HG03175 (cell line): ENCODE measurements around the gene CYB561.

Experiments
- ATAC-seq: cut with Tn5 transposase; IDR thresholded peaks from one replicate; pipeline ENCODE4 v1.9.1; 2021; ENCODE audit warnings: mild to moderate bottlenecking, moderate library complexity; ENCODE audit not compliant: unreplicated experiment

The CYB561 gene

DNA sequence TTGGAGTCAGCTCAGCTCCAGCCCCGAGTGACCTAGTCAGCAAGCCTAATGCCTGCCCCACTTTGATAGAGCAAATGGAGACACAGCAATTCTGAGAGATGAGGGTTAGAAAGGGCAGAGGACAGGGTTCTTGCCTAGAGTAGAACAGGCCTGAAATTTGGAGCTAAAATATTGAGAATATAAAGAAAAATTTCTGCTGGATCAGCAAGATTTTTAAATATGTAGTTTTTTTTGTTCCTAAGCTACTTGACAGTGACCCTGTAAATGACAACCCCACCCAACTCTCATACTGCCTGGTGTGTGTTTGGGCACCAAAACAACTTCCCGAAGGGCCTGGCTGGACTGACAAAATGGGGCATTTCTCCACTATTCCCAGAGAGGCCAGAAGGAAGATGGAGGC, 26.7 kb downstream of the CYB561 start:
- no peak for ATAC-seq

DNA sequence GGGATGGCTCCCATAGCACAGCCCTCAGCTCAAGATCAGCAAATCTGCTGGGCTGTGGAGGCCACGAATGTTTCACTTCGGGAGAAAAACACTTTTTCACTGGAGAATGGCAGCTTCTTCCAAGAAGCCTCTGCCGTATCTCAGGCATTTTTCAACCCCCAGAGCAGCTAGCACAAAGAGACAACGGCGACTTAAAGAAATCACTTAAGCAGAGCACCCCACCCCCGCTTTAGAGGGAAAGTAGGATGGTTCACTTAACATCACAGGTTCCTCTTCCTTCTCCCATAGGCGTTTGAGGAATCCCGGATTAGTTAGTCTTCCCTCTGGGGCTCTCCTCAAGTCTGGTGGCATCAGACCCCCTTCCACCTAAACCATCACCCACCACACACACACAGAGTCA, 27.6 kb downstream of the CYB561 start:
- ATAC-seq, result no peak

DNA sequence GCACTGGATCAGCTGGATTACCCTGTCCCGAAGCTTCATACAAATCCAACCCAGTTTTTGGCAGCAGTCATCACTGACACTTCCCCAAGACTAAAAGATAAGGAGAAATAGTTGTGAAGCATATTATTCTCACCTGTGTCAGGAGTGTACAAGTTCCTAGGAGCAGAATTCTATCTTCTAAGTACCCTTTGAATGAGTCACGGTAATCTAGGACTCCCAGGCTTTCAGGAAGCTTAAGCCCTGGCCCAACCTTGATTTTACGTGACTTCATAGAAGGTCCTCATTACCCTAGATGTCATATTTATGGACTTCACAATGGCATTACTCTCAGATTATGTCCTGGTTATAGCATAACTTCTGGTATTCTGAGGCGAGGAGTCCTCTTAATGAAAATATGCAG, 31.9 kb downstream of the CYB561 start:
- ATAC-seq, result no peak

DNA sequence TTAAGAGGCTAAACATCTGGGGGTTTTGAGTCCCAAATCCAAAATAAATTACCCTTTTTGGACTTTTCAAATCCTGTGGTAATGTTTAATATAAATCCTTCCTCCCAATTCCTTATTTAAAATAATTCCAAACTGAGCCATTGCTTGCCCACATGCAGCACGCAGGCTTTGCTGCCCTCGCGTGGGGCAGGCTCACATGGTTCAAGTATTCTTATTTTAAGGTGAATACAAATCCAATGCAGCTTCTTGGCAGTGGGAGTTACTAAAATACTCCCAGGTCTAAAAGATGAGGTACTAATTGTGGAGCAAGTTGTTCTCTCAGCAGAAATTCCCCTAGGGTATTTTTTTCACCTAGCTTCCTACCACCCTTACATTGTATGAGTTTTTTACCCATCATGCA, 33.0 kb downstream of the CYB561 start:
- ATAC-seq, result no peak

DNA sequence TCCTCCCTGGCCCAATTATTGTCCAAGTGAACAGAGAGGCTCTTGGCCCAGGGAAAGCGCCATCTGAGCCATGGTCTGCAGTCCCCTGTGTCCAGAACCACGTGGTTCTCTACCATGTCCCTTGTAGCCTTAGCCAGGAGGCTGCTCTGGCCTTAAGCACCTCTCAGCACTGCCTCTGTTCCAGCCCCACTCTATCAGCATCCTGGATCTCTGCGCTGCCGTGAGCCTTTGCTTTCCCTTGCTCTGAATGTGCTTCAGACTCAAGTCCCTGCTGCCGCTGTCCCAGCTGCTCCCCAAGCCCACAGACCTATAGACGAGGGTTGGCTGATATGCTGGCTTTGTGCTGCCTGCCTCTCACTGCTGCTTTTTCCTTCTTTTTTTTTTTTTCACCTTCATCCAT, 33.9 kb downstream of the CYB561 start:
- ATAC-seq, result no peak

DNA sequence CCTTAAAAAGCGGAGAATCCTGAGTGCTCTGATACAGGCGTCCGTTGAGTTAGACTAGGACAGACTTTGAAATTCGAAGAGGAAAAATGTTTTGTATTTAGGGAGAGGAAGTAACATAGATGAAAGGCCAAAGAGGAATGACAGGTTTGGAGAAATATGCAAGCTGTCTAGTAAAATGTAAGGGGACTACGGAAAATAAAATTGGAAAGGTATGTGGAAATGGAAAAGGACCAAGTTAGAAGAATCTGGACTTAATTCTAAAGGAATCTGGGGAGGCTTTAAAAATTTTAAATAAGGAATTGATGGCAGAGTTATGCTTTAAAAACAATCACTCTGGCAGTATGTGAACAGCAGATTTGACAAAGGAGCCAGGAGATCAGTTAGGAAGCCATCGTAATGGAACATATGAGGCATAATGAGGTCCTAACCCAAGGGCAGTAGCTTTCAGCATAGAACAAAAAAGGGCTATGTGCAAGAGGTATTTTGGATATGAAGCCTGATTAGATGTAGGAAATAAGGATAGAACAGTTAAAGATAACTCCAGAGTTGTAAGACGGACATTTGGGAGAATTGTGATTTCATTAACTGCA, 38.3 kb downstream of the CYB561 start:
- no peak for ATAC-seq

DNA sequence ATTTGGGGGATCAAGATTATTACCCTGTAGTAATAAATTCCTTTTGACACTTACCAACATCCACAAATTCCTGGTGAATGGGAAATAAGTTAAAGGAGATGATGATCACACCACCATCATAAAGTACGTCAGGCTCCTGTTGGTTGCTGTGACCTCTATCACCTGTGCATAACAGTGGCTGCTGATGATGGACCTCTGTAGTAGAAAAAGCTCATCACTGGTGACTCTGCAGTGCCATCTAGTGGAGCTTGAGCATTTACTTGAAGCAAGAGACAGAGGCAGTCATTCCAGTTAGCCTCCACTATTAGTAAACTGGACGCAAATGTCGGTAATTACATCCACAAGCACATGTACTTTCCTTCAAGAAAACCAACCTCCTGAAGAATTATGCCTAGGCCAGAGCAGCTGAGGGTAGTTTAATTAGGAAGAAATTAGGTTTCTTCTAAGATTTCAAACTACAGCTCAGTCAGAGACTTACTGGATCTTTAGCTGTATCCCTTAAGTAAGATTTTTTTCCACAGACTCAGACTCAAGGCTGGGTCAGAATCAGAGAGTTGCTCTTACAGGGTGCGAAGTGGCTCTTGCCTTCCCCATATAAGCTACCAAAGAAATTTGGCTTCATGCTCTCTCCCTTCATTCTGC, 39.3 kb downstream of the CYB561 start:
- ATAC-seq, result peak; percentile 93

DNA sequence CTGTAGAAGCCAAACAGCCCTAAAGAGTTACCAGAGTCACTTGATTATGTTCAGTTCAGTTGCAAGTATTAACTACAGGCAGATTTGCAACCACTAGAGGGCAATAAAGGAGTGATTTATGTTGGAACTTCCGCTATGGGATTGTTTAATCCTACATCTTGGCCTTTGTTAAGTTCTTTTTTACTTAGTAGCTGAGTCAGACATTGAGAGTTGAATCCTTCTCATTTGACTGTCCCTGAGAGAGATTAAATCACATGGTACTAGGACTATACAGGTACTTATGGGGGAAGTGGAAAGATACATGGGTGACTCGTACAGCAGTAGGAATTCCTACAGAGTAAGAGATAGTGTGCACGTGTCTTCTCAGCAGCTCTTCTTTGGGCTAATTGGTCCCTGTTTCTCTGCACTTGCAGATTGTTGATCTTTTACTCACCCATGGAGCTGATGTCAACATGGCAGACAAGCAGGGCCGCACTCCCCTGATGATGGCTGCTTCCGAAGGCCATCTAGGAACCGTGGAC, 40.3 kb downstream of the CYB561 start:
- ATAC-seq, result no peak

DNA sequence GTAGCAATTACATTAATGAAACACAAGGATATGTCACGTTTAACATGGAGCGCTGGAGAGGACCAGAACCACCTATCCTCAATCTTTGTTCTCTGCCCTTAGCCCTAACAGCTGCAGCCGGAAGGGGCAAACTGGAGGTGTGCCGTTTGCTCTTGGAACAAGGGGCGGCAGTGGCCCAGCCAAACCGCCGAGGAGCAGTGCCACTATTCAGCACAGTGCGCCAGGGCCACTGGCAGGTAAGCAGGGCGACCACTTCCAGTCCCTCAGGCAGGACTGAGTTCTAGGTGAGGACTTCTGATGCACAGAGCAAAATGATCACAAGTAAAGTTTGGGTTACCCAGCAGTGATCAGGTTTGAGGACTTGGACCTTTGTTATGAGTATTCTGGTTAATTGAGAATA, 41.1 kb downstream of the CYB561 start:
- ATAC-seq, result no peak

DNA sequence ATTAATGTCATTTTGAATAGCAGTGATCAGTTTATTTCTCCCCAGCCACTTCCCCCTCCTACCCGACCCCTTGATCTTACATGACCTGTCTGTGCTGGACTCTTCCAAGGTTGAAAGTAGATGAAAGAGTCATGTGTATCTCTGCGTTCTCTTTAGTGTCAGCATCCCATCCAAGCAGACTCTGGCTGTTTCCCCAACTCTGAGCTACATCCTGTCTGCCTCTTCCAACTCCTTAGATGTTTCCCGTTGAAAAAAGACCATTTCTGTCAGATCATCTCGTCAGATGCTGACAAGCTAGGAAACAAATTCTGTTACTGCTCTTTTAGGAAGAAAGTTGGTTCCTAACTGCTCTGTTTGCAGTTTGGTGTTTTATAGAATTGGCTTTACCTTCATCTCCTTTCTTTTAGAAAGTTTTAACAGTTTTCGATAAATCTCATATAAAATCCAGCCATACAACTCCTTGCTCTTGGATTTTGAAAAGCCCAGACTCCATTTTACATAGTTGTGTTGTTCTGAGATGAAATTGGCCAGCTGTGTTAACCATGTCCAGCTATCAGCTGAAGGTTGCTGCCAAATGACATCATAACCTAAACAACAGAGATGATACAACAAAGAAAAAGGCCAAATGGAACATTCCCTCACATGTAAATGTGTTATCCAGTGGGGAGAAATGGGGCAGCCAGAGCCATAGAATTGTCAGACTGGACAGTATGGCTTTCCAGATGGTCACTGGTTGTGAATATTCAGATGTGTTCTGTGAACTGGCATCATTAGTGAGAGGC, 43.5 kb downstream of the CYB561 start:
- ATAC-seq, result no peak

DNA sequence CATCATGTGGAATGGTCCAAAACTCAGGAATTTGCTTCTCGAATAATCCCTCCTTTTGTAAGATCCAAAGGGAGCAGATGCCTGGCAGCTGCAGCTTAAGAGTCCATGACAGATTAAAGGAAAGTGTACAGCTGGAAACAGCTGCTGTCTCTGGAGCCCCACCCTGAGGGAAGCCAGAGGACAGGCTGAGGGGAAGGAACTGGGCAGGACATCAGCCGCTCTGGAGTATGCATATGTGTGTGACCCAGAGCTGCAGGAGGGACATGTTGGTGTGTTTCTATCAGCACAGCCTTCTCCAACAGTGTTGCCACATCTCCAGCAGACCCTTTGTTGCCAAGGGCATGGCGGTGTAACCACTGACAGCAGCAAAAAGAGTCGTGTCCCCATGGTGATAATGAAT, 46.2 kb downstream of the CYB561 start:
- no peak for ATAC-seq

DNA sequence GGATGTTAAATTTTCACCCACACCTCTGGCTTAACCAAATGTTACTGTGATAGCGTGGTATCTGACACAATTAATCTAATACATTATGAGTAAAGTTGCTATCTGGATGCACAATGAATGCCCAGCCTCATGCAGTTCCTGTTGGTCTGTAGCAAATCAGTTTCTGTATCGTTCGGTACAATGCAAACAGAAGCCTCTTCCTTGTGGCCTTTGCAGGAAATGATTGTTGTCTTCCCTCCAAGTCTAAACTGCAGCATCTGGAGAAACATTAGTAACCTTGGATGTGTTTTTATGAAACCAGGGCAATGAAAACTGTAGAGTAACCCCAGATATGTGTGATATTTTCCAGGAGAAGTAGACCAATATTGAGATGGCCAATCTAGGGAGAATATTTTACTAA, 46.8 kb downstream of the CYB561 start:
- ATAC-seq, result no peak

DNA sequence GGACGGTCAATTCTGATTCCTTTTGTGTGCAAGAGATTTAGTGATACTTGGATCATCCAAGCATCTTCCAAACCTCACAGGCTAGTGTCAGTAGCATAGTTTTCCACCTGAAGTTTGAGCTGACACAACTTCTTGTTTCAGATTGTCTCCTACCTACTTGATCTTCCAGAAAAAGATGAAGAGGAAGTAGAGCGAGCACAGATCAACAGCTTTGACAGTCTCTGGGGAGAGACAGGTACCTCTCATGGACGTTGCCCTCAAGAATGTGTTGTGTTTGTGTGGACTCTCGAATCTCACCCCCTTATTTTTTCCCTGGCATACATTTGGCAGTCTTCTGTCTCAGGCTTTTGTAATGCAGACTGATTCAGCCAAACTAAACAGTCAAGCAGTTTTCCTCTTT, 47.4 kb downstream of the CYB561 start:
- ATAC-seq, result no peak

DNA sequence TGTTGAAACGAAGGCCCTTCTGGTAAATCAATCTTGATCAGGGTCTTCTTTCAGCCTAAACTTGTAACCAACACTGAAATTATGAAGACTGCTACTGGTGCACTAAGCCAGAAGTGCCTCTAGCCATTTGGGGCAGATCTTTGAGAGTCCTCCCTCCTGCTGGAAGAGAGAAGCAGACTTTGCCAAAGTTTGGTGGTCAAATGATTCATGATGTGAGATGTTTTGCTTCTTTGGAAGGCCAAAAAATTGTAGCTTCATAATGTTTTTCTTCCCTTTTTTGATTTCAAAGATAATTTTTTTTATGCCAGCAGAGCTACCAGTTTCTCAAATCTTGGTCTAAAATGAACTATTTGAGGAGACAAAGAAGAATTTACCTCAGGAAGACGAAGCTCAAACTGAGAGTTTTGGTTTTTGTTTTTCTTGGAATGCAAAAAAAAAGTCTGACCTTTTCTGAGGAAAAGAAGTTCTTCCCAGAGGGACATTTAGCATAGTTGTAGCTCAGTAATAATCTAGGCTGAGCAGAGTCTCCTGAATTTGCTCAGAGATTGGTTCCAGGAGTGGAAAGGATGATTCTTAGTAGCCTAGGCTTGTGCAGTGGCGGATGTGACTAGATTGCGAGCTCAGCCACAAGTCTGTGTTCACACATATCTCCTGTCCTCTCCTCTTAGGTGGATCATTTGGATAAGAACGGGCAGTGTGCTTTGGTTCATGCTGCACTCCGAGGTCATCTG, 50.9 kb downstream of the CYB561 start:
- no peak for ATAC-seq

DNA sequence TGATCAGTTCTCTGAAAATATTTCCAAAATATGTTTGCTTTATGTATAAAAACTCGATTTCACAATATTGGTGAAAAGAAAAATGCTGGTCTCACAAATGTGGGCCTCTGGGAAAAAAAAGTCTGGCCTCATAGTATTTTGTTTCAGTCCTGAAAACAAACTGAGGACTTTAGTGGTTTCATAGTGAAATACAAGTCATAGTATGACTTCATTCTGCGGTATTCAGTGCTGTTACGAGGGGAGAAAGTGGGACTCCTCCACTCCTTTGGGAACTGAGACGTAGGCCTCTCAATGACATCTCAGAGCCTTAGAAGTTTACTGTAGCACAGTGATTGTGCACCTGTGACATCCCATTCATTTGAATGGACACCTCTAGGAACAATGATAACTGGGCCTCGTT, 56.0 kb downstream of the CYB561 start:
- no peak for ATAC-seq

DNA sequence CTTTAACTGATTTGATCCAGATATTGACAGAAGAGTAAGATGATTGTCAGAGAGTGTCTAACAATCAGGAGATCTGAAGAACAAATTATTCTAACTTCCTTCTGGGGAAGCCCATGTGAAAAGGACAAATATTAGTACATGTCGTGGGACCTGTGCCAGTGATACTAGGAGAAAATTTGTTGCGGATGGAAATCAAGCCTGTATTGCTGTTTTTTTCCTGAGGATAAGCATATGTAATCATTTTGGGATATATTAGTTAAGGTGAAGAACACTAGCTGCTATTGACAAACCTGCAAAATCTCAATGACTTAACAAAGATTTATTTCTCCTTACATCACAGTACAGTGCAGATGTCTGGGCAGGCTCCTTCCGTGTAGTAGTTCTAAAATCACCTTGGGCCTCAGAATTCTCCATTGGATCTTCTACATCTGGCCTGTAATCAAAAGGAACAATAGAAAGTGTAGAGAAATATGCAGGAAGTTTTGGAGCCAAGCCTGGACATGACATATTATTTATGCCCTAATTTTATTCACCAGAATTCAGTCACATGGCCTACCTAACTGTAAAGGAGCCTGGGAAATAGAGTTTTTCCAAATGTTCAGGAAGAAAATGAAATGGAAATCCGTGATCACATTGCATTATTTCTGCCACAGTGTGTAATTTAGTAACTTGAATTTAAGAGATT, 58.3 kb downstream of the CYB561 start:
- no peak for ATAC-seq

DNA sequence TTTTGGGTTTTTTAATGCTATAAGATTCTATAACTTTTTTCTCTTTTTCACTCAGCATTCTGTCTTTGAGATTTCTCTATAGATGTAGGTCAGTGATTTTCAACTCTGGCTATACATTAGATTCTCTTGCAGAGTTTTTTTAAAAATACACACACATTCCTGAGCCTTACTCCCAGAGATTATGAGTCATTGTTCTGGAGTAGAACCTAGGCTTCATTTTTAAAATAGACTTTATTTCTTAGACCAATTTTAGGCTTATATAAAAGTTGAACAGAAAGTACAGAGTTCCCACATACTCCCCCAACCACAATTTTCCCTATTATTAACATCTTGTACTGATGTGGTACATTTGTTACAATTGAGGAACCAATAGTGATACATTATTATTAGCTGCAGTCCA, 63.3 kb downstream of the CYB561 start:
- ATAC-seq, result no peak
